ENCODE data around the gene SLC4A9. TPM values are rescaled to one million over a fixed set of nuclear protein-coding genes. Genes with fewer than 3 reads are reported as not detected.
A peak's percentile ranks its signal among the peaks of the same experiment; 100 is the strongest.

The SLC4A9 gene
- total and polyA plus RNA-seq, 4 donors = not detected

DNA sequence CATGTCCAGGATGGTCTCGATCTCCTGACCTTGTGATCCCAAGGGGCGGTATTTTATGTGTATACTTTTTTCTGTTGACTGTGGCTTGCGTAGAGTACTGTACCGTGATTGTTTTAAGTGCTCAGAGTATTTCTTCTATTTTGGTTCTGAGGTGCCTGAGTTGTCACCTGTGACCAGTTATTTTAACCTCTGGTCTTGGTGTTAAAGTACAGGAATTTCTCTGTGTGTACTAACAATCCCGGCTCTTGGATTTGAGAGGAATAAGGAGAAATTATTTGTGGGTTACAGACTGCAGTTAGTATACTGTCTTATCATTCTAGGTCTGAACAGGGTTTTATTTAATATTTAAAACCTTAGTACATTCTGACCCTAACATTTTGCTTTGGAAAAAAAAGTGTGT lies 43.6 kb downstream of the SLC4A9 start:
- Histone ChIP-seq H3K27me3 (ENCODE audit: control insufficient read depth in 4 of 4, insufficient read depth in 4 of 4, low read length in 3 of 4) (no peaks in the 10 kb centered on the region), H3K27ac (ENCODE audit: low read depth in 1 of 2, low read length in 2 of 2) (no peak overlapping the region), H3K9me3 (ENCODE audit: control insufficient read depth in 4 of 4, low read length in 3 of 4) (no peaks in the 10 kb centered on the region), H3K36me3 (ENCODE audit: control insufficient read depth in 4 of 4, insufficient read depth in 3 of 4, low read depth in 1 of 4, low read length in 3 of 4) (no peaks in the 10 kb centered on the region), H3K9ac (ENCODE audit: low read depth in 1 of 2, low read length in 2 of 2) (peak overlapping the region; percentile 60 to 73), H3K4me3 (ENCODE audit: low read depth in 1 of 3, low read length in 3 of 3) (peak overlapping the region; percentile 2 to 91 (median 90)), H3K4me1 (ENCODE audit: control insufficient read depth in 4 of 4, insufficient read depth in 4 of 4, low read length in 3 of 4) (peaks cover under 1 to 28% (median 21%) of the 10 kb centered on the region in 4 donors)
- TF ChIP-seq HNF4A (conservative IDR thresholded peaks at IDR 0.05) (peak; percentile 70 to 83), FOXA1 (IDR thresholded peaks at IDR 0.05) (no peak)
- no peak for DNase-seq (ENCODE audit: low spot score)
- WGBS = 24% methylated on average over 5 of the region's 5 CpGs

DNA sequence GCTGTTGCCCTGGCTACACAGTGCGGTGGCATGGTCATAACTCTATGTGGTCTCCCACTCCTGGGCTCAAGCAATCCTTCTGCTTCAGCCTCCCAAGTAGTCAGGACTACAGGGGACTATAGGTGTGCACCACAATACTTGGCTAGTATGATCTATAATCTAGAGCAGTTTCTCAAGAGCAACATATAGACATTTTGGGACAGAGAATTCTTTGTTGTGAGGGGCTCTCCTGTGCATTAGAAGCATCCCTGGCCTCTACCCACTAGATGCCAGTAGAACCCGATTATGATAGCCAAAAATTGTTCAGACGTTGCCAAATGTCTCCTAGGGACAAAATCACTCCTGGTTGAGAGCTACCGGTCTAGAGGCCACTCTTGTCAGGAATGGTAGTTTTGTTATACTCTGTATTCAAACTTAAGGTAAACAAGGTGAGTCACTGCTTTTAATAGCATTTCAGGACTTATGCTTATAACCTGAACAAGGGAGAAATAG lies 48.8 kb downstream of the SLC4A9 start:
- Histone ChIP-seq H3K9me3 (ENCODE audit: control insufficient read depth in 4 of 4, low read length in 3 of 4) (no peaks in the 10 kb centered on the region), H3K9ac (ENCODE audit: low read depth in 1 of 2, low read length in 2 of 2) (no peak overlapping the region), H3K4me1 (ENCODE audit: control insufficient read depth in 4 of 4, insufficient read depth in 4 of 4, low read length in 3 of 4) (peaks cover 2 to 28% (median 27%) of the 10 kb centered on the region in 4 donors), H3K27me3 (ENCODE audit: control insufficient read depth in 4 of 4, insufficient read depth in 4 of 4, low read length in 3 of 4) (no peaks in the 10 kb centered on the region), H3K4me3 (ENCODE audit: low read depth in 1 of 3, low read length in 3 of 3) (no peak overlapping the region), H3K36me3 (ENCODE audit: control insufficient read depth in 4 of 4, insufficient read depth in 3 of 4, low read depth in 1 of 4, low read length in 3 of 4) (no peaks in the 10 kb centered on the region), H3K27ac (ENCODE audit: low read depth in 1 of 2, low read length in 2 of 2) (peak overlapping the region in 1 of 2 donors; percentile 35)
- peak in 1 of 2 donors; percentile 23 for TF ChIP-seq HNF4A (conservative IDR thresholded peaks at IDR 0.05)
- TF ChIP-seq, protein P1, sequence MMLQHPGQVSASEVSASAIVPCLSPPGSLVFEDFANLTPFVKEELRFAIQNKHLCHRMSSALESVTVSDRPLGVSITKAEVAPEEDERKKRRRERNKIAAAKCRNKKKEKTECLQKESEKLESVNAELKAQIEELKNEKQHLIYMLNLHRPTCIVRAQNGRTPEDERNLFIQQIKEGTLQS (IDR thresholded peaks at IDR 0.05) = no peak
- TF ChIP-seq FOXA1 (IDR thresholded peaks at IDR 0.05) = no peak
- peak; percentile 53 for TF ChIP-seq FOXA2 (IDR thresholded peaks at IDR 0.05)
- peak; percentile 60 for TF ChIP-seq RAD21 (IDR thresholded peaks at IDR 0.05)
- peak; percentile 46 to 60 for TF ChIP-seq JUND (IDR thresholded peaks at IDR 0.05)
- TF ChIP-seq NR2F2 (IDR thresholded peaks at IDR 0.05) = no peak
- WGBS = 35% methylated on average over 4 of the region's 4 CpGs
- no peak for DNase-seq (ENCODE audit: low spot score)

DNA sequence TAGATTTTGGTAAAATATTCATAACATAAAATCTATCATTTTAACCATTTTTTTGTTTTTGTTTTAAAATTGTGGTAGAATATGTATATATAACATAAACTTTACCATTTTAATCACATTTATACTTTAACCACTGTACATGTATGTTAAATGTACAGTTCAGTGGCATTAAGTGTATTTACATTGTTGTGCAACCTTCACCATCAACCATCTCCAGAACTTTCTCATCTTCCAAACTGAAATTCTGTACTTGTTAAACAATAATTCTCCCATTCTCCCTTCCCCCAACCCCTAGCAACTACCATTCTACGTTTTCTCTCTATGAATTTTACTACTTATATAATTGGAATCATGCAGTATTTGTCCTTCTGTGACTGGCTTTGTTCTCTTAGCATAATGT lies 53.2 kb downstream of the SLC4A9 start:
- no peaks in the 10 kb centered on the region for H3K27me3 ChIP-seq (ENCODE audit: control insufficient read depth in 4 of 4, insufficient read depth in 4 of 4, low read length in 3 of 4)
- H3K9me3 ChIP-seq (ENCODE audit: control insufficient read depth in 4 of 4, low read length in 3 of 4) = no peaks in the 10 kb centered on the region
- no peak overlapping the region for H3K9ac ChIP-seq (ENCODE audit: low read depth in 1 of 2, low read length in 2 of 2)
- peaks cover 2 to 17% (median 15%) of the 10 kb centered on the region in 4 donors for H3K4me1 ChIP-seq (ENCODE audit: control insufficient read depth in 4 of 4, insufficient read depth in 4 of 4, low read length in 3 of 4)
- no peak overlapping the region for H3K27ac ChIP-seq (ENCODE audit: low read depth in 1 of 2, low read length in 2 of 2)
- TF ChIP-seq JUND (IDR thresholded peaks at IDR 0.05) (no peak), HNF4G (IDR thresholded peaks at IDR 0.05) (no peak), RAD21 (IDR thresholded peaks at IDR 0.05) (no peak)
- TF ChIP-seq, protein P1 (IDR thresholded peaks at IDR 0.05) = no peak
- TF ChIP-seq, protein P2, sequence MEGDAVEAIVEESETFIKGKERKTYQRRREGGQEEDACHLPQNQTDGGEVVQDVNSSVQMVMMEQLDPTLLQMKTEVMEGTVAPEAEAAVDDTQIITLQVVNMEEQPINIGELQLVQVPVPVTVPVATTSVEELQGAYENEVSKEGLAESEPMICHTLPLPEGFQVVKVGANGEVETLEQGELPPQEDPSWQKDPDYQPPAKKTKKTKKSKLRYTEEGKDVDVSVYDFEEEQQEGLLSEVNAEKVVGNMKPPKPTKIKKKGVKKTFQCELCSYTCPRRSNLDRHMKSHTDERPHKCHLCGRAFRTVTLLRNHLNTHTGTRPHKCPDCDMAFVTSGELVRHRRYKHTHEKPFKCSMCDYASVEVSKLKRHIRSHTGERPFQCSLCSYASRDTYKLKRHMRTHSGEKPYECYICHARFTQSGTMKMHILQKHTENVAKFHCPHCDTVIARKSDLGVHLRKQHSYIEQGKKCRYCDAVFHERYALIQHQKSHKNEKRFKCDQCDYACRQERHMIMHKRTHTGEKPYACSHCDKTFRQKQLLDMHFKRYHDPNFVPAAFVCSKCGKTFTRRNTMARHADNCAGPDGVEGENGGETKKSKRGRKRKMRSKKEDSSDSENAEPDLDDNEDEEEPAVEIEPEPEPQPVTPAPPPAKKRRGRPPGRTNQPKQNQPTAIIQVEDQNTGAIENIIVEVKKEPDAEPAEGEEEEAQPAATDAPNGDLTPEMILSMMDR (IDR thresholded peaks at IDR 0.05; ENCODE audit: low read depth, low read length, missing input control) = no peak
- no peaks in the 10 kb centered on the region for H3K36me3 ChIP-seq (ENCODE audit: control insufficient read depth in 4 of 4, insufficient read depth in 3 of 4, low read depth in 1 of 4, low read length in 3 of 4)
- DNase-seq (ENCODE audit: low spot score) = no peak
- H3K4me3 ChIP-seq (ENCODE audit: low read depth in 1 of 3, low read length in 3 of 3) = no peak overlapping the region
- 77% methylated on average over 1 of the region's 1 CpG for WGBS

DNA sequence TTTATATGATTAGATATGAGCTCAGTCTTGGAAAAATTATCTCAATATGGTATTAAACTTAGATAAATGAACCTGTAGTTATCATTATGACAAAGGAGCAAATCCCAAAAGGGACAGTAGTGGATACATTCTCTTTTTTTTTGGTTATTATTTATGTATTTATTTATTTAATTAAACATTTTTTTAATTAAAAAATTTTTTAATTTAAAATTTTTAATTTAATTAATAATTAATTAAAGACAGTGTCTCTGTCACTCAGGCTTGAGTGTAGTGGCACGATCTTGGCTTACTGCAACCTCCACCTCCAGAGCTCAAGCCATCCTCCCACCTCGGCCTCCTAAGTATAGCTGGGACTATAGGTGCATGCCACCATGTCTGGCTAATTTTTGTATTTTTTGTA lies 57.2 kb downstream of the SLC4A9 start:
- Histone ChIP-seq H3K36me3 (ENCODE audit: control insufficient read depth in 4 of 4, insufficient read depth in 3 of 4, low read depth in 1 of 4, low read length in 3 of 4) (no peaks in the 10 kb centered on the region), H3K4me1 (ENCODE audit: control insufficient read depth in 4 of 4, insufficient read depth in 4 of 4, low read length in 3 of 4) (peaks cover 0 to 22% (median 14%) of the 10 kb centered on the region in 4 donors), H3K9ac (ENCODE audit: low read depth in 1 of 2, low read length in 2 of 2) (no peak overlapping the region), H3K27ac (ENCODE audit: low read depth in 1 of 2, low read length in 2 of 2) (no peak overlapping the region), H3K9me3 (ENCODE audit: control insufficient read depth in 4 of 4, low read length in 3 of 4) (no peaks in the 10 kb centered on the region), H3K27me3 (ENCODE audit: control insufficient read depth in 4 of 4, insufficient read depth in 4 of 4, low read length in 3 of 4) (no peaks in the 10 kb centered on the region), H3K4me3 (ENCODE audit: low read depth in 1 of 3, low read length in 3 of 3) (no peak overlapping the region)
- WGBS = 96% methylated on average over 2 of the region's 2 CpGs
- DNase-seq (ENCODE audit: low spot score) = no peak
- TF ChIP-seq NR2F2 (IDR thresholded peaks at IDR 0.05) (no peak), RAD21 (IDR thresholded peaks at IDR 0.05) (no peak), JUND (IDR thresholded peaks at IDR 0.05) (no peak), TAF1 (conservative IDR thresholded peaks at IDR 0.05) (no peak), RXRA (IDR thresholded peaks at IDR 0.05) (no peak), FOXA1 (IDR thresholded peaks at IDR 0.05) (no peak), YY1 (IDR thresholded peaks at IDR 0.05) (no peak), EGR1 (IDR thresholded peaks at IDR 0.05; ENCODE audit: low read depth in 2 of 2) (no peak)
- TF ChIP-seq, protein P3, sequence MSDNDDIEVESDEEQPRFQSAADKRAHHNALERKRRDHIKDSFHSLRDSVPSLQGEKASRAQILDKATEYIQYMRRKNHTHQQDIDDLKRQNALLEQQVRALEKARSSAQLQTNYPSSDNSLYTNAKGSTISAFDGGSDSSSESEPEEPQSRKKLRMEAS (IDR thresholded peaks at IDR 0.05) = no peak
- TF ChIP-seq, protein P2 (IDR thresholded peaks at IDR 0.05; ENCODE audit: low read depth, low read length, missing input control) = no peak
